Measurements from ENCODE around the gene TOE1.

The TOE1 gene

DNA sequence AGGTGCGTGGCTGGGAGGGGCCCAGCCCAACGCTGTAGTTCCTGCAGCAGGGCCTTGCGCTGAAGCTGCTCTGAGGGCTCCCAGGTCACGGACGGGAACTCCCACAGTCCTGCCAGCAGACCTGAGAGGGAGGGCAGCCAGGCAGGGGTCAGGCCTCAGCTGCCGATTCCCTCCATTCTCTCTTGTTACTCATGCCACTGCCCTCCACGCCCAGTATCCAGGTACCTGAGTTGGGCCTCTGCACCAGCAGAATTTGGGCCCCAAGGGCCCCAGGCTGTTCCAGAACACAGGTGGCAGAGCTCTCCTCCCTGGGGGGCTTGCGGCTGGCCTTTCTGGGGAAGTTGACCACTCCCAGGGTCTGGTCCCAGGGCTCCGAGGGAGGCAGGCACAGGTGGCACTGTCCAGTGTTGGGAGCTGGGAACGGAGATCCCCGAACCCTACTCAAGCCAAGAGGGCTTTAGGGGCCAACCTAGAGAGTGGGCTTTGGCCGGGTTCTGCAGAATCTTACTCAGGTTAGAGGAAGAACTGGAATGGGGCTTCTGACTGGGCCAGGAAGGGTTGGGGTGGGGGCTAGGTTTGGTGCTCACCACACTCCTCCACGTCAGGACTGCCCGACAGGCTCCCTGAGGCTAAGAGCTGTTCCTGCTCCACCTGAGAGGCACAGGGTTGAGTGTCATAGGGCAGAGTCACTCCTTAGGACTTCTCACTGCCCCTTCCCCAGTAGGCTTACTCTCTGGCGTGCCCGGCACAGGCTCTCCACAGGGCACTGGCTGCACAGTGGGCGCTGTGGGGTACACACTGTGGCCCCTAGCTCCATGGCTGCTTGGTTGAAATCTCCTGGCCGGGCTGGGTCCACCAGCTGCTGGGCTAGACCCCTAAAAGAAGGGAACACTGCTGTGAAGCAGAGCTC lies 8.3 kb upstream of the TOE1 start:
- peaks cover 45% of the 10 kb centered on the region for H3K36me3 ChIP-seq (ENCODE audit: control insufficient read depth, low read length)

DNA sequence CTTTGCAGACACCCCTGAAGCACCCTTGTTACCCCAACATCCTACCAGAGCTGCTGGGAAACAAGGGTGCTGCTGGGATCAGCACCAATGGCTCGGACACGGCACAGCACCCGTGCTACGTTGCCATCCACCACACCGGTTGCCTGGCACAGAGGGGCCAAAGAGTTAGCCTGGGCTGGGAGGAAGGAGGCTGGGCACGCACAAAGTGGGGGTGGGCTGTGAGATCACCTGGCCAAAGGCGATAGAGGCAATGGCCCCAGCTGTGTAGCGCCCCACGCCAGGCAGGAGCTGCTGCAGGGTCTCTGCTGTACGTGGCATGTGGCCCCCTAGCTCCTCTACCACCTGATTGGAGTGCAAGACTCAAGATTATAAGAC lies 7.6 kb upstream of the TOE1 start:
- H3K4me2 ChIP-seq (ENCODE audit: low read length) = no peak overlapping the region
- peaks cover 16% of the 10 kb centered on the region for H3F3A ChIP-seq (ENCODE audit: control insufficient read depth, insufficient read depth)
- no peaks in the 10 kb centered on the region for H4K20me1 ChIP-seq (ENCODE audit: control insufficient read depth, insufficient read depth, low read depth, low read length)
- H3K27me3 ChIP-seq (ENCODE audit: control insufficient read depth, low read length) = no peaks in the 10 kb centered on the region
- H3K9me3 ChIP-seq (ENCODE audit: control insufficient read depth, insufficient read depth, low read length) = no peaks in the 10 kb centered on the region
- peaks cover 41% of the 10 kb centered on the region for H3K36me3 ChIP-seq (ENCODE audit: control insufficient read depth, low read length)
- TF ChIP-seq EZH2phosphoT487 (IDR thresholded peaks at IDR 0.05; ENCODE audit: borderline replicate concordance, low read length) = no peak
- TF ChIP-seq, protein P1, sequence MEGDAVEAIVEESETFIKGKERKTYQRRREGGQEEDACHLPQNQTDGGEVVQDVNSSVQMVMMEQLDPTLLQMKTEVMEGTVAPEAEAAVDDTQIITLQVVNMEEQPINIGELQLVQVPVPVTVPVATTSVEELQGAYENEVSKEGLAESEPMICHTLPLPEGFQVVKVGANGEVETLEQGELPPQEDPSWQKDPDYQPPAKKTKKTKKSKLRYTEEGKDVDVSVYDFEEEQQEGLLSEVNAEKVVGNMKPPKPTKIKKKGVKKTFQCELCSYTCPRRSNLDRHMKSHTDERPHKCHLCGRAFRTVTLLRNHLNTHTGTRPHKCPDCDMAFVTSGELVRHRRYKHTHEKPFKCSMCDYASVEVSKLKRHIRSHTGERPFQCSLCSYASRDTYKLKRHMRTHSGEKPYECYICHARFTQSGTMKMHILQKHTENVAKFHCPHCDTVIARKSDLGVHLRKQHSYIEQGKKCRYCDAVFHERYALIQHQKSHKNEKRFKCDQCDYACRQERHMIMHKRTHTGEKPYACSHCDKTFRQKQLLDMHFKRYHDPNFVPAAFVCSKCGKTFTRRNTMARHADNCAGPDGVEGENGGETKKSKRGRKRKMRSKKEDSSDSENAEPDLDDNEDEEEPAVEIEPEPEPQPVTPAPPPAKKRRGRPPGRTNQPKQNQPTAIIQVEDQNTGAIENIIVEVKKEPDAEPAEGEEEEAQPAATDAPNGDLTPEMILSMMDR (IDR thresholded peaks at IDR 0.05; ENCODE audit: low read depth, low read length, poor library complexity, severe bottlenecking) = no peak
- peaks cover 19% of the 10 kb centered on the region for H3K79me2 ChIP-seq (ENCODE audit: control insufficient read depth, low read length)
- H3K4me1 ChIP-seq (ENCODE audit: control insufficient read depth, low read length) = peaks cover 31% of the 10 kb centered on the region
- H3K9me2 ChIP-seq (replicated peaks; ENCODE audit: control insufficient read depth, low read length) = no peaks in the 10 kb centered on the region
- H3K27ac ChIP-seq (ENCODE audit: low read depth, low read length) = no peak overlapping the region
- no peak overlapping the region for H3K4me3 ChIP-seq (ENCODE audit: low read length)

More for the DNA sequence above, 8.3 kb upstream of the TOE1 start:
- Histone ChIP-seq H3K9me3 (ENCODE audit: control insufficient read depth, insufficient read depth, low read length) (no peaks in the 10 kb centered on the region), H3K27me3 (ENCODE audit: control insufficient read depth, low read length) (no peaks in the 10 kb centered on the region), H3K4me1 (ENCODE audit: control insufficient read depth, low read length) (peaks cover 38% of the 10 kb centered on the region), H3K27ac (ENCODE audit: low read depth, low read length) (no peak overlapping the region), H3F3A (ENCODE audit: control insufficient read depth, insufficient read depth) (peaks cover 16% of the 10 kb centered on the region), H3K4me3 (ENCODE audit: low read length) (no peak overlapping the region), H4K20me1 (ENCODE audit: control insufficient read depth, insufficient read depth, low read depth, low read length) (no peaks in the 10 kb centered on the region), H3K9me2 (replicated peaks; ENCODE audit: control insufficient read depth, low read length) (no peaks in the 10 kb centered on the region), H3K79me2 (ENCODE audit: control insufficient read depth, low read length) (peaks cover 25% of the 10 kb centered on the region), H3K4me2 (ENCODE audit: low read length) (no peak overlapping the region)
- TF ChIP-seq EZH2phosphoT487 (IDR thresholded peaks at IDR 0.05; ENCODE audit: borderline replicate concordance, low read length) = no peak
- TF ChIP-seq, protein P1 (IDR thresholded peaks at IDR 0.05; ENCODE audit: low read depth, low read length, poor library complexity, severe bottlenecking) = no peak

DNA sequence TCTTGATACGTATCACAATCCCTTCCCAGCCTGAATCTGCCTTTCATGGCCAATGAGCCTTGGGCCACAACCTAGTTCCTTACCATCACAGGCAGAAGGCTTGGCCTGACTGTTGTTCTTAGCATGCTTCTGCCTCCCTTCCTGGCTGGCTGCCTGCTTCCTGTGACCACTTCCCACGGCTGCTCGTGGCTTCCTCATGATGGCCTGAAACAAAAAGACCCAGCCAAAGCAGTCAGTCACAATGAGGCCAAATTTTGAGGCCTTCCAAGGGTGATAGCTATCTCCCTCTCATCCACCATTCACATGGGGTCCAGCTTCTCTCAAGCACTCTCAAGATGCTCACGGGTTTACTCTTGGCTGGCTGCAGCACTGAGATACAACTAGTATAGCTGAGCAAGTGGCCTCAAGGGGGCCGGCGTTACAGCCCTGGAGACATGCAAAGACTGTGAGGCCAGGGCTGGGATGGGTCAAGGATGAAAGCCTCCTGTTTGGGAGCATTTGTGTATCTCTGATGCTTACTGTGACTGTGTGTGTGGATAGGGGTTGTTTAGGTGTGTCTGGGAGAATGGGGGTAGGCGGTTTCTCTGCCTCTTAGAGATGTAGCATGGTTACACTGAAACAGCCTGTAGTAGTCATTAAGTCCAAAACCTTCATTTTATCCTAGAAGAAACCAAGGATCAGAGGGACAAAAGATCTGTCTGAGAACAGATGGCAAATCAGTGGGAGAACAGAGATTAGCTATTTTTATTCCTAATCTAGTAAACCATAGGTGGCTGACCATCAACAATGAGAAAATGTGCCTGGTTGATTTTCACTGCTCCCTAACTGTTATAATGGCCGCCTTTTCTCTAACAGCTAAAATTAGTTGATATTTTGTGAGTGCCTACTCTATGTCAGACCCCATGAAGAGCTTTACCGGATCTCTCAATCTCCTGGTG lies 5.4 kb upstream of the TOE1 start:
- peaks cover 46% of the 10 kb centered on the region for H3K36me3 ChIP-seq (ENCODE audit: control insufficient read depth, low read length)
- peaks cover 20% of the 10 kb centered on the region for H3K79me2 ChIP-seq (ENCODE audit: control insufficient read depth, low read length)
- H3K4me2 ChIP-seq (ENCODE audit: low read length) = peak overlapping the region; percentile 38

More for the DNA sequence above, 5.4 kb upstream of the TOE1 start:
- Histone ChIP-seq H3K27ac (ENCODE audit: low read depth, low read length) (0 out of 2 replicates have a peak overlapping the region, but pooled peaks have one; percentile 0), H3K4me3 (ENCODE audit: low read length) (no peak overlapping the region), H3F3A (ENCODE audit: control insufficient read depth, insufficient read depth) (peaks cover 20% of the 10 kb centered on the region), H3K9me2 (replicated peaks; ENCODE audit: control insufficient read depth, low read length) (no peaks in the 10 kb centered on the region), H3K9me3 (ENCODE audit: control insufficient read depth, insufficient read depth, low read length) (peaks cover 5% of the 10 kb centered on the region; the same call in 1 of the 2 replicates), H4K20me1 (ENCODE audit: control insufficient read depth, insufficient read depth, low read depth, low read length) (no peaks in the 10 kb centered on the region), H3K4me1 (ENCODE audit: control insufficient read depth, low read length) (peaks cover 29% of the 10 kb centered on the region), H3K27me3 (ENCODE audit: control insufficient read depth, low read length) (no peaks in the 10 kb centered on the region)
- no peak for TF ChIP-seq EZH2phosphoT487 (IDR thresholded peaks at IDR 0.05; ENCODE audit: borderline replicate concordance, low read length)
- TF ChIP-seq, protein P1 (IDR thresholded peaks at IDR 0.05; ENCODE audit: low read depth, low read length, poor library complexity, severe bottlenecking) = peak; percentile 53
